ENCODE results near the gene EGLN2. TPM values are rescaled to one million over a fixed set of nuclear protein-coding genes. Genes with fewer than 3 reads are reported as not detected.

EGLN2 gene
- total and polyA plus RNA-seq, 10 of the 15 experiments (the other 5 are each of a cell fraction or from before 2014, with no cell fraction given) = 8.6 to 93.0 (median 66.8) TPM

DNA sequence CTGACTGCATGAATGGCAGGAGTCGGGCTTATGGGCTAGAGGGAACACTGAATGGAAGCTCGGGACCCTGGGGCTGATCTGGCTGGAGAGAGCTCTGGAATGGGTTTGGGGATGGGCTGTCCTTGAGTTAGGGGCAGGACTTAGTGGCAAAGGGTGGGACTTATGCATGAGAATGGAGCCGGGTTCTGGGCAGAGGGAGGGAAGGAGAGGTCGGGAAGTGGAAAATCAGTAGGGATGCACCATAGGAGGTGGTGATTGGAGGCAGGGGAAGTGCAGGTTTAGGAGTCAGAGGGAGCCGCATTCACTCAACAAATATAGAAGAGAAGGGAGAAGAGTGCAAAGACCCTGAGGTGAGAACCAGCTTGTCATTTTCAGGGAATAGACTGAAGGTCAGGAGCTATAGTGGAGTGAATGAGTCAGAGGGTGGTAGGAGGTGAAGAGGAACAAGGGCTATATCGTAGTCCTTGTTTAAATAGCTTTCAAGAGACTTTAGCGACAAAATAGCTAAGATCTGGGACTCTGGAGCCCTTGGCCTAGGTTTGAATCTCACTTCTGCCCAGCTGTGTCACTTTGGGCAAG is 20.2 kb upstream of the EGLN2 start (continued):
- TF ChIP-seq RFX5 (IDR thresholded peaks at IDR 0.05; ENCODE audit: low read depth, low read length) = 0 out of 2 replicates have a peak, but pooled peaks have one; percentile 4
- TF ChIP-seq, protein P1, sequence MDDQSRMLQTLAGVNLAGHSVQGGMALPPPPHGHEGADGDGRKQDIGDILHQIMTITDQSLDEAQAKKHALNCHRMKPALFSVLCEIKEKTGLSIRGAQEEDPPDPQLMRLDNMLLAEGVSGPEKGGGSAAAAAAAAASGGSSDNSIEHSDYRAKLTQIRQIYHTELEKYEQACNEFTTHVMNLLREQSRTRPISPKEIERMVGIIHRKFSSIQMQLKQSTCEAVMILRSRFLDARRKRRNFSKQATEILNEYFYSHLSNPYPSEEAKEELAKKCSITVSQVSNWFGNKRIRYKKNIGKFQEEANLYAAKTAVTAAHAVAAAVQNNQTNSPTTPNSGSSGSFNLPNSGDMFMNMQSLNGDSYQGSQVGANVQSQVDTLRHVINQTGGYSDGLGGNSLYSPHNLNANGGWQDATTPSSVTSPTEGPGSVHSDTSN (IDR thresholded peaks at IDR 0.05; ENCODE audit: insufficient replicate concordance, low read depth, low read length) = peak; percentile 88
- TF ChIP-seq ZNF207 (IDR thresholded peaks at IDR 0.05; ENCODE audit: borderline replicate concordance) = no peak
- peak; percentile 62 for TF ChIP-seq IKZF1 (conservative IDR thresholded peaks at IDR 0.05)
- peak; percentile 34; the same call in 1 of the 3 replicates for TF ChIP-seq POU2F2 (IDR thresholded peaks at IDR 0.05; ENCODE audit: borderline replicate concordance, low read depth, low read length)

DNA sequence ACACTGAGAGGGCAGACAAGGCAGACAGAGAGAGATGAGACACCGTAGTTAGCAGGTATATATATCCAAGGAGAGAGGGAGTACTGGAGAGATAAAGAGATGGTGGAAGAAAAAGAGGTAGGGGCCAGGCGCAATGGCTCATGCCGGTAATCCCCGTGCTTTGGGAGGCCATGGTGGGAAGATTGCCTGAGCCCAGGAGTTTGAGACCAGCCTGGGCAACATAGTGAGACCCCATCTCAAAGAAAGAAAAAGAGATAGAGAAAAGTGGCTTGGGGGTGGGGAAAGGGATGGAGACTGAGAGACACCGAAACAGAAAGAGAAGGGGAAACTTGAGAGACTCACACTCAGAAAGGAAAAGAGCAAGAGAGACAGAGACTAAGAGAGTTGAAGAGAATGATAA is 18.4 kb upstream of the EGLN2 start:
- Histone ChIP-seq H3K79me2 (ENCODE audit: control insufficient read depth, insufficient read depth, low read length) (peaks cover 11% of the 10 kb centered on the region), H3K4me1 (ENCODE audit: control insufficient read depth, insufficient read depth, low read length) (peaks cover 35% of the 10 kb centered on the region), H3K36me3 (ENCODE audit: control insufficient read depth in 2 of 2, insufficient read depth in 2 of 2, low read length in 1 of 2) (no peaks in the 10 kb centered on the region), H3K9ac (ENCODE audit: control insufficient read depth, insufficient read depth, low read length) (no peak overlapping the region), H3K4me2 (ENCODE audit: control insufficient read depth, insufficient read depth) (no peak overlapping the region), H3K9me3 (replicated peaks; ENCODE audit: control insufficient read depth, insufficient read depth, low read length) (no peaks in the 10 kb centered on the region), H3K27me3 (replicated peaks in 1 of 2; ENCODE audit: control insufficient read depth in 2 of 2, insufficient read depth in 2 of 2, low read length in 1 of 2) (no peaks in the 10 kb centered on the region), H3K4me3 (no peak overlapping the region), H2AFZ (ENCODE audit: control insufficient read depth, low read depth, low read length) (no peak overlapping the region), H3K27ac (ENCODE audit: control insufficient read depth, insufficient read depth) (peak overlapping the region; percentile 9; the same call in 1 of the 2 replicates), H4K20me1 (ENCODE audit: control insufficient read depth, insufficient read depth) (no peaks in the 10 kb centered on the region)
- 96% methylated on average over 5 of the region's 5 CpGs for WGBS (ENCODE audit: insufficient coverage, insufficient replicate concordance, low lambda C conversion rate, missing lambda C conversion rate)
- FAIRE-seq (no peak), DNase-seq (ENCODE audit: low read depth, low spot score) (no peak), ATAC-seq (no peak)
- ChIA-PET SMC1A (ENCODE audit: uncharacterized antibody, unreplicated experiment) (no interaction called here), RAD21 (ENCODE audit: unreplicated experiment) (interaction anchor here (0.6 to 4.2 kb wide), 2 partner anchors 26 to 65 kb away, joined by 3 to 29 read pairs; no protein-coding TSS in a partner anchor), CTCF (interaction anchor here (4.3 kb wide), 1 partner anchor 17 kb away, joined by 50 read pairs; the partner anchor contains the start of gene EGLN2), POLR2A (interaction anchor here (4.4 to 8.1 kb wide), 3 partner anchors 17 to 28 kb away, joined by 37 to 331 read pairs (median 83); partner anchors contain the start of genes ACTMAP, EGLN2 and SNRPA)
- intact Hi-C loops (cut with micrococcal nuclease; ENCODE audit: unreplicated experiment) (no loop called here), in situ Hi-C loops (cut with MboI) (no loop called here)
- no TSS peak for BruUV-seq (replicated peaks)
- TF ChIP-seq MYB (IDR thresholded peaks at IDR 0.05; ENCODE audit: borderline replicate concordance, low read depth, low read length) (no peak), MYC (IDR thresholded peaks at IDR 0.05; ENCODE audit: insufficient read depth, insufficient read length, insufficient replicate concordance, low read length, severe bottlenecking) (no peak), CBFB (IDR thresholded peaks at IDR 0.05; ENCODE audit: low read depth) (no peak), JUND (IDR thresholded peaks at IDR 0.05; ENCODE audit: low read depth, low read length) (no peak)
